Peyer's patch (tissue), 4 donors: ENCODE results near the gene SLAIN2.

Experiments used
- POLR2A ChIP-seq, 2 donors: fragments of 450-650 bp; IDR thresholded peaks; one replicate each; pipeline ENCODE4 v1.5.1; 2017; ENCODE audit warnings: antibody characterized with exemption in 2 of 2, mild to moderate bottlenecking in 2 of 2, moderate library complexity in 2 of 2
- TF ChIP-seq, protein P1 (sequence below), 6 experiments: fragments of 450-650 bp in 4 of 6; fragments of 200-600 bp in 2 of 6; sonication (generic) in 1 of 6; IDR thresholded peaks; one replicate each; pipeline ENCODE4 v1.5.1; 2017 to 2019; ENCODE audit warnings: antibody characterized with exemption in 6 of 6, mild to moderate bottlenecking in 3 of 6, moderate library complexity in 1 of 6

DNA sequence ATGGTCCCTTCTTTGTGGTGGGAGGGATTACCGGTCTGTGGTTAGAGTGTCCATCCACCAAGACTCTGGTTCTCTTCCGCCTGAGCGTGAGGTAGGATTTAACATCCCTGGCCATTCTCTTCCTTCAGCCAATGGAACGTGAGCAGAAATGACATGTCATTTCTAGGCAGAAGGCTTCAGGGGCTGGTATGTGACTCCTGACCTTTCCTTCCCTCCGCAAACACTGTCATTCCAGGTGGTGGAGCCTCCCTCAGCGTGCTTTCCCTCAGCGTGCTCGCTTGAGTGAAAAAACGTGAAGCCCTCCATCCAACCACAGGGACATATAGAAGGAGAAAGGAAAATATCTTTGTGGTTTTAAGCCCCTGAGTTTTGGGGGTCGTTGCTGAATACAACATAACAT lies 107.8 kb downstream of the SLAIN2 start:
- TF ChIP-seq, protein P1, sequence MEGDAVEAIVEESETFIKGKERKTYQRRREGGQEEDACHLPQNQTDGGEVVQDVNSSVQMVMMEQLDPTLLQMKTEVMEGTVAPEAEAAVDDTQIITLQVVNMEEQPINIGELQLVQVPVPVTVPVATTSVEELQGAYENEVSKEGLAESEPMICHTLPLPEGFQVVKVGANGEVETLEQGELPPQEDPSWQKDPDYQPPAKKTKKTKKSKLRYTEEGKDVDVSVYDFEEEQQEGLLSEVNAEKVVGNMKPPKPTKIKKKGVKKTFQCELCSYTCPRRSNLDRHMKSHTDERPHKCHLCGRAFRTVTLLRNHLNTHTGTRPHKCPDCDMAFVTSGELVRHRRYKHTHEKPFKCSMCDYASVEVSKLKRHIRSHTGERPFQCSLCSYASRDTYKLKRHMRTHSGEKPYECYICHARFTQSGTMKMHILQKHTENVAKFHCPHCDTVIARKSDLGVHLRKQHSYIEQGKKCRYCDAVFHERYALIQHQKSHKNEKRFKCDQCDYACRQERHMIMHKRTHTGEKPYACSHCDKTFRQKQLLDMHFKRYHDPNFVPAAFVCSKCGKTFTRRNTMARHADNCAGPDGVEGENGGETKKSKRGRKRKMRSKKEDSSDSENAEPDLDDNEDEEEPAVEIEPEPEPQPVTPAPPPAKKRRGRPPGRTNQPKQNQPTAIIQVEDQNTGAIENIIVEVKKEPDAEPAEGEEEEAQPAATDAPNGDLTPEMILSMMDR (IDR thresholded peaks at IDR 0.05), result no peak
- no peak for TF ChIP-seq POLR2A (IDR thresholded peaks at IDR 0.05)
